Central memory CD8-positive, alpha-beta T cell (primary cell): Measurements from ENCODE around the gene PECR.
"Not testable (repeated sequence)": the region's sequence is repeated elsewhere in the genome, so short reads cannot be mapped to it uniquely, and the experiment has no call there.

ENCODE experiments used
- ATAC-seq: fragments of 150-1000 bp; cut with Tn5 transposase; replicated peaks from 2 replicates; pipeline ENCODE4 v1.10.0; 2022; ENCODE audit warnings: mild to moderate bottlenecking, moderate FRiP score, moderate number of reproducible peaks; ENCODE audit not compliant: poor library complexity, severe bottlenecking; ENCODE audit errors: extremely low read depth
- DNase-seq, 2 donors: peaks; one replicate each; pipeline ENCODE4 v3.0.0; 2021; ENCODE audit warnings: low spot score in 2 of 2
- H3K27ac Mint-ChIP-seq: one replicate; pipeline ENCODE4 v1.8.0; 2022; ENCODE audit warnings: low read depth, mild to moderate bottlenecking, moderate library complexity, mixed read lengths
- H3K27me3 Mint-ChIP-seq: one replicate; pipeline ENCODE4 v1.8.0; 2022; ENCODE audit warnings: mixed read lengths
- H3K36me3 Mint-ChIP-seq: one replicate; pipeline ENCODE4 v1.8.0; 2022; ENCODE audit warnings: mild to moderate bottlenecking, moderate library complexity, mixed read lengths; ENCODE audit not compliant: insufficient read depth
- H3K4me1 Mint-ChIP-seq: one replicate; pipeline ENCODE4 v1.8.0; 2022; ENCODE audit warnings: mixed read lengths
- H3K4me3 Mint-ChIP-seq: one replicate; pipeline ENCODE4 v1.8.0; 2022; ENCODE audit warnings: mild to moderate bottlenecking, moderate library complexity, mixed read lengths
- H3K9me3 Mint-ChIP-seq: one replicate; pipeline ENCODE4 v1.8.0; 2022; ENCODE audit warnings: mixed read lengths

PECR gene

GRCh38 chr2:216012830-216013079, 68.9 kb downstream of the PECR start:
- H3K27me3 Mint-ChIP-seq: no peaks in the 10 kb centered on the region
- H3K9me3 Mint-ChIP-seq: no peaks in the 10 kb centered on the region
- peaks cover 58% of the 10 kb centered on the region for H3K4me1 Mint-ChIP-seq
- peak overlapping the region; percentile 87 for H3K4me3 Mint-ChIP-seq
- no peak for DNase-seq
- H3K36me3 Mint-ChIP-seq: peaks cover 6% of the 10 kb centered on the region
- peak overlapping the region; percentile 80 for H3K27ac Mint-ChIP-seq
- ATAC-seq: no peak

- Mint-ChIP-seq H3K9me3 (no peaks in the 10 kb centered on the region), H3K4me1 (peaks cover 56% of the 10 kb centered on the region), H3K36me3 (peaks cover 6% of the 10 kb centered on the region), H3K27me3 (no peaks in the 10 kb centered on the region), H3K4me3 (peak overlapping the region; percentile 87), H3K27ac (peak overlapping the region; percentile 80)
- DNase-seq (no peak), ATAC-seq (no peak)
Observed at GRCh38 chr2:216012133-216012829, 69.3 kb downstream of the PECR start.

- H3K9me3 Mint-ChIP-seq, H3K4me3 Mint-ChIP-seq, H3K36me3 Mint-ChIP-seq, DNase-seq, H3K27ac Mint-ChIP-seq, H3K27me3 Mint-ChIP-seq, ATAC-seq: not testable (repeated sequence)
- H3K4me1 Mint-ChIP-seq: peaks cover 54% of the 10 kb centered on the region
Observed at GRCh38 chr2:216009215-216009614, 72.4 kb downstream of the PECR start.

GRCh38 chr2:216008387-216008786, 73.2 kb downstream of the PECR start:
- no peak overlapping the region for H3K27ac Mint-ChIP-seq

GRCh38 chr2:216006164-216006663, 75.4 kb downstream of the PECR start:
- Mint-ChIP-seq H3K36me3 (no peaks in the 10 kb centered on the region), H3K4me3 (peak overlapping the region; percentile 37), H3K9me3 (no peaks in the 10 kb centered on the region), H3K4me1 (peaks cover 42% of the 10 kb centered on the region), H3K27me3 (no peaks in the 10 kb centered on the region), H3K27ac (no peak overlapping the region)
- ATAC-seq (peak; percentile 54), DNase-seq (no peak)

More at GRCh38 chr2:216008387-216008786, 73.2 kb downstream of the PECR start:
- Mint-ChIP-seq H3K4me1 (peaks cover 54% of the 10 kb centered on the region), H3K36me3 (peaks cover 2% of the 10 kb centered on the region), H3K9me3 (no peaks in the 10 kb centered on the region), H3K27me3 (no peaks in the 10 kb centered on the region), H3K4me3 (no peak overlapping the region)
- no peak for DNase-seq
- no peak for ATAC-seq

- Mint-ChIP-seq H3K4me3 (no peak overlapping the region), H3K4me1 (peaks cover 41% of the 10 kb centered on the region), H3K9me3 (no peaks in the 10 kb centered on the region), H3K27ac (no peak overlapping the region), H3K36me3 (no peaks in the 10 kb centered on the region), H3K27me3 (no peaks in the 10 kb centered on the region)
- DNase-seq (no peak), ATAC-seq (no peak)
Observed at GRCh38 chr2:216004697-216005283, 76.8 kb downstream of the PECR start.

- Mint-ChIP-seq H3K9me3 (no peaks in the 10 kb centered on the region), H3K36me3 (no peaks in the 10 kb centered on the region), H3K27me3 (no peaks in the 10 kb centered on the region), H3K4me1 (peaks cover 41% of the 10 kb centered on the region), H3K4me3 (no peak overlapping the region), H3K27ac (peak overlapping the region; percentile 22)
- no peak for ATAC-seq
- no peak for DNase-seq
Observed at GRCh38 chr2:216003876-216004696, 77.5 kb downstream of the PECR start.

GRCh38 chr2:216002693-216003092, 78.9 kb downstream of the PECR start:
- DNase-seq: no peak
- Mint-ChIP-seq H3K27ac (peak overlapping the region; percentile 23), H3K36me3 (no peaks in the 10 kb centered on the region), H3K4me1 (peaks cover 42% of the 10 kb centered on the region), H3K4me3 (no peak overlapping the region), H3K9me3 (no peaks in the 10 kb centered on the region), H3K27me3 (no peaks in the 10 kb centered on the region)
- no peak for ATAC-seq

GRCh38 chr2:216002101-216002678, 79.4 kb downstream of the PECR start:
- H3K4me3 Mint-ChIP-seq: no peak overlapping the region
- H3K27ac Mint-ChIP-seq: peak overlapping the region; percentile 23

GRCh38 chr2:216001216-216002100, 80.2 kb downstream of the PECR start:
- no peaks in the 10 kb centered on the region for H3K27me3 Mint-ChIP-seq
- H3K9me3 Mint-ChIP-seq: no peaks in the 10 kb centered on the region
- H3K4me3 Mint-ChIP-seq: no peak overlapping the region
- ATAC-seq (no peak), DNase-seq (no peak)
- H3K36me3 Mint-ChIP-seq: no peaks in the 10 kb centered on the region
- H3K27ac Mint-ChIP-seq: no peak overlapping the region
- peaks cover 40% of the 10 kb centered on the region for H3K4me1 Mint-ChIP-seq

More at GRCh38 chr2:216002101-216002678, 79.4 kb downstream of the PECR start:
- no peak for ATAC-seq
- Mint-ChIP-seq H3K9me3 (no peaks in the 10 kb centered on the region), H3K27me3 (no peaks in the 10 kb centered on the region), H3K36me3 (no peaks in the 10 kb centered on the region), H3K4me1 (peaks cover 46% of the 10 kb centered on the region)
- no peak for DNase-seq

GRCh38 chr2:215998636-215999035, 83.0 kb downstream of the PECR start:
- H3K36me3 Mint-ChIP-seq: peaks cover 7% of the 10 kb centered on the region
- H3K9me3 Mint-ChIP-seq: no peaks in the 10 kb centered on the region
- H3K27me3 Mint-ChIP-seq: no peaks in the 10 kb centered on the region
- no peak for ATAC-seq
- DNase-seq: no peak
- peaks cover 17% of the 10 kb centered on the region for H3K4me1 Mint-ChIP-seq
- H3K27ac Mint-ChIP-seq: no peak overlapping the region
- H3K4me3 Mint-ChIP-seq: no peak overlapping the region

GRCh38 chr2:215997219-215997618, 84.4 kb downstream of the PECR start:
- peaks cover 9% of the 10 kb centered on the region for H3K36me3 Mint-ChIP-seq
- no peaks in the 10 kb centered on the region for H3K27me3 Mint-ChIP-seq
- peaks cover 11% of the 10 kb centered on the region for H3K4me1 Mint-ChIP-seq
- peaks cover 3% of the 10 kb centered on the region for H3K9me3 Mint-ChIP-seq
- H3K27ac Mint-ChIP-seq: no peak overlapping the region
- DNase-seq: no peak
- H3K4me3 Mint-ChIP-seq: no peak overlapping the region
- no peak for ATAC-seq
